ENCODE measurements around the gene C19orf12. TPM values are rescaled to one million over a fixed set of nuclear protein-coding genes. Genes with fewer than 3 reads are reported as not detected.

Gene C19orf12
- total RNA-seq, 1 experiment from 2014 or later, result 17.5 TPM

DNA sequence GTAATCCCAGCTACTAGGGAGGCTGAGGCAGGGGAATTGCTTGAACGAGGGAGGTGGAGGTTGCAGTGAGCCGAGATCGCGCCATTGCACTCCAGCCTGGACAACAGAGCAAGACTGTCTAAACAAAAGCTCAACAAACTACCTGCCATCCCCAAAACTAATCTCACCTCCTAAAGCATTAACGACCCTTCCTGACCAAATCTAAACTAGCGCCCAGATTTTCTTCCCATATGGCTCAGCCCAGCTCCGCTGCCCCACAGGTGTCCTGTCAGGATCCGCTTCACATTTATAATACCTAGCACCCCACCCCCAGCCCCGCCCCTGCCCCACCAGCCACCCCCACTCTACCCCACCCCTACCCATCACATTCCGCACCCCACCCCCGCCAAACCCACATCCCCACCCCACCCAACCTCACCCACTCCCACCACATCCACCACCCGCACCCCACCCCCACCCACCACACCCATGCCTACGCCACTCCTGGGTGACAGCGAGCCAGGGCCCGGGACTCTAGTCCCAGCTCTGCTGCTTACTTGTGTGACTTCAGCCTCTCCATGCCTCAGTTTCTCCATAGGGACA, 599 bp downstream of the C19orf12 start:
- H4K91ac ChIP-seq (ENCODE audit: insufficient read length, low read depth, low read length), result no peak overlapping the region
- H3K4me2 ChIP-seq (ENCODE audit: insufficient read depth, insufficient read length, low read length), result peak overlapping the region; percentile 35
- no peak overlapping the region for H3K18ac ChIP-seq (ENCODE audit: insufficient read length, low read depth, low read length)
- Mint-ChIP-seq H3K9me3 (no peaks in the 10 kb centered on the region), H3K27ac (no peak overlapping the region), H3K4me1 (peaks cover 24 to 32% of the 10 kb centered on the region in 2 experiments), H3K27me3 (ENCODE audit: low read depth) (no peaks in the 10 kb centered on the region), H3K36me3 (ENCODE audit: insufficient read depth in 1 of 3, low read depth in 3 of 3) (no peaks in the 10 kb centered on the region; a peak in 2 of 7 replicates), H3K4me3 (peak overlapping the region; percentile 74 to 75)
- H4K20me1 ChIP-seq (ENCODE audit: control insufficient read depth, insufficient read depth, insufficient read length), result no peaks in the 10 kb centered on the region
- no peak for DNase-seq
- H3T11ph ChIP-seq (ENCODE audit: low read length), result no peak overlapping the region
- H2BK20ac ChIP-seq (ENCODE audit: low read depth, low read length, poor library complexity, severe bottlenecking), result no peak overlapping the region
- TF ChIP-seq, protein P1, sequence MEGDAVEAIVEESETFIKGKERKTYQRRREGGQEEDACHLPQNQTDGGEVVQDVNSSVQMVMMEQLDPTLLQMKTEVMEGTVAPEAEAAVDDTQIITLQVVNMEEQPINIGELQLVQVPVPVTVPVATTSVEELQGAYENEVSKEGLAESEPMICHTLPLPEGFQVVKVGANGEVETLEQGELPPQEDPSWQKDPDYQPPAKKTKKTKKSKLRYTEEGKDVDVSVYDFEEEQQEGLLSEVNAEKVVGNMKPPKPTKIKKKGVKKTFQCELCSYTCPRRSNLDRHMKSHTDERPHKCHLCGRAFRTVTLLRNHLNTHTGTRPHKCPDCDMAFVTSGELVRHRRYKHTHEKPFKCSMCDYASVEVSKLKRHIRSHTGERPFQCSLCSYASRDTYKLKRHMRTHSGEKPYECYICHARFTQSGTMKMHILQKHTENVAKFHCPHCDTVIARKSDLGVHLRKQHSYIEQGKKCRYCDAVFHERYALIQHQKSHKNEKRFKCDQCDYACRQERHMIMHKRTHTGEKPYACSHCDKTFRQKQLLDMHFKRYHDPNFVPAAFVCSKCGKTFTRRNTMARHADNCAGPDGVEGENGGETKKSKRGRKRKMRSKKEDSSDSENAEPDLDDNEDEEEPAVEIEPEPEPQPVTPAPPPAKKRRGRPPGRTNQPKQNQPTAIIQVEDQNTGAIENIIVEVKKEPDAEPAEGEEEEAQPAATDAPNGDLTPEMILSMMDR (conservative IDR thresholded peaks at IDR 0.05), result no peak
- WGBS (ENCODE audit: extremely low coverage, insufficient read length, low lambda C conversion rate), result no CpG with 5 or more reads among the region's 15 CpGs
- H3K56ac ChIP-seq (ENCODE audit: insufficient read length, low read depth, low read length), result no peak overlapping the region
- H2BK15ac ChIP-seq (ENCODE audit: low read depth, low read length), result no peak overlapping the region
- H3K27me3 ChIP-seq (ENCODE audit: insufficient read depth, low read length), result no peaks in the 10 kb centered on the region
- H3K4me1 ChIP-seq (ENCODE audit: insufficient read depth, low read length), result no peaks in the 10 kb centered on the region
- H3K4ac ChIP-seq (ENCODE audit: low read depth, low read length), result no peak overlapping the region
- H4K5ac ChIP-seq (ENCODE audit: insufficient read length, low read depth, low read length), result no peak overlapping the region
- H3K27ac ChIP-seq (ENCODE audit: insufficient read length, low read depth, low read length), result no peak overlapping the region
- H3K9me3 ChIP-seq (ENCODE audit: control insufficient read depth, low read depth, low read length), result no peaks in the 10 kb centered on the region
- peaks cover 4% of the 10 kb centered on the region for H3K23me2 ChIP-seq (ENCODE audit: insufficient read length, low read depth, low read length, poor library complexity, severe bottlenecking)
- no peak overlapping the region for H3K14ac ChIP-seq (ENCODE audit: insufficient read depth, low read length)
- H2AFZ ChIP-seq (ENCODE audit: low read length), result no peak overlapping the region
- H2AK5ac ChIP-seq (ENCODE audit: insufficient read length, low read length), result no peak overlapping the region
- no peak overlapping the region for H3K9ac ChIP-seq (ENCODE audit: extremely low read depth, insufficient read length, low read length)
- H2BK5ac ChIP-seq (ENCODE audit: insufficient read length, low read length), result no peak overlapping the region
- no peaks in the 10 kb centered on the region for H3K79me1 ChIP-seq (ENCODE audit: insufficient read depth, low read depth, low read length, poor library complexity, severe bottlenecking)
- H3K79me2 ChIP-seq (ENCODE audit: insufficient read depth, low read length), result no peaks in the 10 kb centered on the region
- no peak overlapping the region for H2BK120ac ChIP-seq (ENCODE audit: low read depth, low read length, poor library complexity, severe bottlenecking)
- no peak overlapping the region for H2BK12ac ChIP-seq (ENCODE audit: insufficient read length, low read depth, low read length)
- no peak overlapping the region for H3K23ac ChIP-seq (ENCODE audit: insufficient read length, low read depth, low read length)
- H4K8ac ChIP-seq (replicated peaks; ENCODE audit: insufficient read length, low read depth, low read length), result no peak overlapping the region
